HFFc6 (cell line): Measurements from ENCODE around the gene SH3BP5. TPM values are rescaled to one million over a fixed set of nuclear protein-coding genes. Genes with fewer than 3 reads are reported as not detected.

ENCODE experiments used
- DNase-seq: peaks from one replicate; pipeline ENCODE4 v3.0.0-alpha.2; 2018
- H3K27ac Mint-ChIP-seq: 2 replicates; pipeline ENCODE4 v1.8.0; 2020; ENCODE audit warnings: mild to moderate bottlenecking, mixed read lengths
- H3K27me3 Mint-ChIP-seq: 2 replicates; pipeline ENCODE4 v1.8.0; 2021; ENCODE audit warnings: mild to moderate bottlenecking, moderate library complexity, mixed read lengths; ENCODE audit not compliant: insufficient read depth
- H3K36me3 Mint-ChIP-seq: 2 replicates; pipeline ENCODE4 v1.8.0; 2021; ENCODE audit warnings: low read depth, mixed read lengths
- H3K4me1 Mint-ChIP-seq: 2 replicates; pipeline ENCODE4 v1.8.0; 2020; ENCODE audit warnings: low read depth, mixed read lengths
- H3K4me3 Mint-ChIP-seq: 2 replicates; pipeline ENCODE4 v1.8.0; 2020; ENCODE audit warnings: mild to moderate bottlenecking, moderate library complexity, mixed read lengths
- H3K9me3 Mint-ChIP-seq: 2 replicates; pipeline ENCODE4 v1.8.0; 2020; ENCODE audit warnings: mild to moderate bottlenecking, mixed read lengths
- CTCF ChIP-seq: fragments of 200-600 bp; sonication (generic); IDR thresholded peaks from 2 replicates; pipeline ENCODE4 v1.5.0; 2021; ENCODE audit warnings: antibody characterized with exemption, mild to moderate bottlenecking
- total RNA-seq, 6 experiments: library from RNA; stranded (reverse); fragmentation: NEBNext Ultra II Directional; extraction: Animal tissue kit (Norgen Biotek cat#: 25700); gene quantifications; 2 replicates in 1 of 6; 3 replicates in 5 of 6; pipeline ENCODE4 v1.2.3, GENCODE V29; 2021

The SH3BP5 gene
- total RNA-seq, 6 experiments from 2014 or later = 10.8 to 14.2 (median 11.9) TPM

DNA sequence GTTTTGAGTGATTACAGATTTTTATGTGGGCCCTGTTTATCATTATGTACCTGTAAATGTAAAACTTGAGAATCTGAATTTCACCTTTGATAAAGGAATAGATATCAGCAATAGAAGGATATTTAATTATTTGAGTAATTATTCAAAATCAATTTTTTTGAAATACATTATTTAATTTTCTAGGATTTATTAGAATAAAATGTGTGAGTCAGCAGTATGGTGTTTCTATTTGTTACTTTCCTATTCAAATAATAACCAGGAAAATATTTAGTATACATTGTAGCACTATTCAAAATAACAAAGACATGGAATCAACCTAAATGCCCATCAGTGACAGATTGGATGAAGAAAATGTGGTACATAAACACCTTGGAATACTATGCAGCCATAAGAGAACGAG lies 104.2 kb downstream of the SH3BP5 start:
- Mint-ChIP-seq H3K27ac (no peak overlapping the region), H3K4me3 (no peak overlapping the region), H3K9me3 (no peaks in the 10 kb centered on the region), H3K4me1 (no peaks in the 10 kb centered on the region), H3K36me3 (peaks cover 4% of the 10 kb centered on the region), H3K27me3 (no peaks in the 10 kb centered on the region; the same call in 1 of the 2 replicates)
- no peak for TF ChIP-seq CTCF
- no peak for DNase-seq

DNA sequence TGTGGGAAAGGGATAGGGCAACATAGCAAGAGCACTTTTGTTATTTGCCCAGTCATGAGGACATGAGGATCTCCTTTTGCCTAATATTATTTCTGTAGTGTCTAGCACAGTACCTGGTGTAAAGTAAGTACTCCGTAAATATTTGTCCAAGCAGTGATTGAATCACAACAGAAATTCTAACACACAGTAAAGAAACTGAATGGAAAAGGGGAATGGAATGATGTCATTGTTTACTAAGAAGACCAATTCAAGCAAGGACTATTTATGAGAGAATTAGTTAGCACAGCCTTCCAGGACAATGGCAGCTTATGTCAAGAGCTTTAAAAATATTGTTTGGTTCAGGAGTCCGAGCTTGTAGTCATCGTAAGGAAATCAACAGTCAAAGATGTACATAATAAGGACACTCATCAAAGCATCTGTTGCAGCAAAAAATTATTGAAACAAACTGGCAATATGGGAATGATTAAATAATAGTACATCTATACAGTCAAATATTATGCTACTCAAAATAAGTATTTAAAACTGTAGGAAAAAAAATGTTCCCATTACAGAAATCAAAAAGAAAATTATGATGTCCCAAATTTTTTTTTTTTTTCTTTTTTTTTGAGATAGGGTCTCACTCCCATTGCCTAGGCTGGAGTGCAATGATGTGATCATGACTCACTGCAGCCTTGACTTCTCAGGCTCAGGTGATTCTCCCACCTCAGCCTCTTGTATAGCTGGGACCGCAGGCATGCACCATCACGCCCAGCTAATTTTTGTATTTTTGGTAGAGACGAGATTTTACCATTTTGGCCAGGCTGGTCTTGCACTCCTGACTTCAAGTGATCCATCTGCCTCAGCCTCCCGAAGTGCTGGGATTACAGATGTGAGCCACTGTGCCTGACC lies 108.5 kb downstream of the SH3BP5 start:
- no peak overlapping the region for H3K4me3 Mint-ChIP-seq

GRCh38 chr3:15221574-15222217 lies 110.7 kb downstream of the SH3BP5 start:
- DNase-seq = no peak
- Mint-ChIP-seq H3K36me3 (peaks cover 32% of the 10 kb centered on the region), H3K27ac (no peak overlapping the region), H3K4me1 (no peaks in the 10 kb centered on the region; the same call in 1 of the 2 replicates), H3K27me3 (no peaks in the 10 kb centered on the region; the same call in 1 of the 2 replicates), H3K4me3 (no peak overlapping the region), H3K9me3 (no peaks in the 10 kb centered on the region)
- no peak for TF ChIP-seq CTCF

More for the DNA sequence above, 108.5 kb downstream of the SH3BP5 start:
- DNase-seq = no peak
- Mint-ChIP-seq H3K27ac (no peak overlapping the region), H3K4me1 (no peaks in the 10 kb centered on the region; the same call in 1 of the 2 replicates), H3K27me3 (no peaks in the 10 kb centered on the region; the same call in 1 of the 2 replicates), H3K9me3 (no peaks in the 10 kb centered on the region), H3K36me3 (peaks cover 18% of the 10 kb centered on the region)
- TF ChIP-seq CTCF = no peak

DNA sequence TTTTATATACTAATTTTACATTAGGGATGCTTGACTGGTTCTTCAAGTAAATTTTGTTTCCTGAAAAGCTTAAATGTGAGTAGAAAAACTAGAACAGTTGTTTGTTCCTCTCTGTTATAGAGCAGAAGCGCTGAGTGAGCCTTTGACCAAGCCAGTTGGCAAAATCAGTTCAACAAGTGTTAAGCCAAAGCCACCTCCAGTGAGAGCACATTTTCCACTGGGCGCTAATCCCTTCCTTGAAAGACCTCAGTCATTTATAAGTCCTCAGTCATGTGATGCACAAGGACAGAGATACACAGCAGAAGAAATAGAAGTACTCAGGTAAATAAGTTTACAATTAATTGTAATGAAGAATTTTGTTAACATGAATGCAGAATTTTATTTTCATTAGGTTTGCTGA lies 111.7 kb downstream of the SH3BP5 start:
- no peaks in the 10 kb centered on the region for H3K9me3 Mint-ChIP-seq
- DNase-seq = no peak
- H3K4me3 Mint-ChIP-seq = no peak overlapping the region
- H3K27ac Mint-ChIP-seq = no peak overlapping the region
- H3K27me3 Mint-ChIP-seq = no peaks in the 10 kb centered on the region; the same call in 1 of the 2 replicates
- no peaks in the 10 kb centered on the region; the same call in 1 of the 2 replicates for H3K4me1 Mint-ChIP-seq
- no peak for TF ChIP-seq CTCF
- H3K36me3 Mint-ChIP-seq = peaks cover 38% of the 10 kb centered on the region

GRCh38 chr3:15220056-15220455 lies 112.3 kb downstream of the SH3BP5 start:
- Mint-ChIP-seq H3K36me3 (peaks cover 38% of the 10 kb centered on the region), H3K27me3 (no peaks in the 10 kb centered on the region; the same call in 1 of the 2 replicates), H3K4me3 (no peak overlapping the region), H3K27ac (no peak overlapping the region), H3K9me3 (no peaks in the 10 kb centered on the region), H3K4me1 (no peaks in the 10 kb centered on the region; the same call in 1 of the 2 replicates)
- no peak for TF ChIP-seq CTCF
- DNase-seq = no peak
